ENCODE results near the gene PKN1. TPM values are rescaled to one million over a fixed set of nuclear protein-coding genes. Genes with fewer than 3 reads are reported as not detected.

Gene PKN1
- total RNA-seq, 1 donor from 2014 or later = 68.3 TPM

DNA sequence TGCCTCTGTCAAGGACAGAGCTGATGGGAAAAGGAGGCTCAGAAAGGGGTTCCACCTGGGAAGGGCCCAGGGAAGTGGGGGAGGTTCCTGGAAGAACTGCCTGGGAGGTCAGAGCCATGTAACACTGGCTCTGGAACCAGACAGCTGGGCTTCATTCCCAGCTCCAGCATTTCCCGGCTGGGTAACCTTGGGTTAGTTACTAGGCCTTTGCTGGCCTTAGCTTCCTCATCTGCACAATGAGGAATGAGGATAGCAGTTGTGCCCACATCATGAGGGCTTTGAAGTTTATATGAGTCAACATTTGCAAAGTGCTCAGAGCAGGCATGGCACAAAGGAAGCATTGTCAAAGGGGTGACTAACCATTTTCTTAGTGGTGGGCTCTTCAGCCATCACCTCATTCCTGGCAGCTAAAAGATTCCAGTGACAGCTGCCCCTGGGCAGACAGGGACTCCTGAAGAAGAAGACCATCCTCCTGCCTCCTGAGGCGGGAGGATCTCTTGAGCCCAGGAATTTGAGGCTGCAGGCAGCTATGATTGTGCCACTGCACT, 86.8 kb downstream of the PKN1 start:
- H3K4me3 Mint-ChIP-seq (ENCODE audit: unreplicated experiment) = no peak overlapping the region
- FAIRE-seq (no peak), DNase-seq (ENCODE audit: low read depth) (peak; percentile 80)
- H3K27ac Mint-ChIP-seq (ENCODE audit: unreplicated experiment) = peak overlapping the region; percentile 96
- peaks cover 18% of the 10 kb centered on the region for H3K36me3 Mint-ChIP-seq (ENCODE audit: low read depth, unreplicated experiment)
- Histone ChIP-seq H3K4me1 (ENCODE audit: insufficient read depth, low read length) (peaks cover 34% of the 10 kb centered on the region), H3K4me3 (ENCODE audit: insufficient read depth, low read depth, low read length) (no peak overlapping the region), H3K9me3 (ENCODE audit: insufficient read depth, low read depth, low read length) (no peaks in the 10 kb centered on the region), H3K36me3 (ENCODE audit: insufficient read depth, low read length) (peaks cover 15% of the 10 kb centered on the region), H4K20me1 (ENCODE audit: insufficient read depth, low read length) (peaks cover 27% of the 10 kb centered on the region), H3K27me3 (ENCODE audit: insufficient read depth, low read length) (no peaks in the 10 kb centered on the region), H3K27ac (ENCODE audit: low read depth, low read length) (peak overlapping the region; percentile 86), H3K4me2 (ENCODE audit: low read length) (peak overlapping the region; percentile 28), H3K79me2 (ENCODE audit: insufficient read depth, low read length) (peaks cover 32% of the 10 kb centered on the region), H2AFZ (ENCODE audit: low read depth, low read length) (no peak overlapping the region), H3K9ac (ENCODE audit: low read length) (peak overlapping the region; percentile 56)
- H3K4me1 Mint-ChIP-seq (ENCODE audit: low read depth, unreplicated experiment) = peaks cover 32% of the 10 kb centered on the region
- no peaks in the 10 kb centered on the region for H3K27me3 Mint-ChIP-seq (ENCODE audit: low read depth, unreplicated experiment)
- TF ChIP-seq, protein P1, sequence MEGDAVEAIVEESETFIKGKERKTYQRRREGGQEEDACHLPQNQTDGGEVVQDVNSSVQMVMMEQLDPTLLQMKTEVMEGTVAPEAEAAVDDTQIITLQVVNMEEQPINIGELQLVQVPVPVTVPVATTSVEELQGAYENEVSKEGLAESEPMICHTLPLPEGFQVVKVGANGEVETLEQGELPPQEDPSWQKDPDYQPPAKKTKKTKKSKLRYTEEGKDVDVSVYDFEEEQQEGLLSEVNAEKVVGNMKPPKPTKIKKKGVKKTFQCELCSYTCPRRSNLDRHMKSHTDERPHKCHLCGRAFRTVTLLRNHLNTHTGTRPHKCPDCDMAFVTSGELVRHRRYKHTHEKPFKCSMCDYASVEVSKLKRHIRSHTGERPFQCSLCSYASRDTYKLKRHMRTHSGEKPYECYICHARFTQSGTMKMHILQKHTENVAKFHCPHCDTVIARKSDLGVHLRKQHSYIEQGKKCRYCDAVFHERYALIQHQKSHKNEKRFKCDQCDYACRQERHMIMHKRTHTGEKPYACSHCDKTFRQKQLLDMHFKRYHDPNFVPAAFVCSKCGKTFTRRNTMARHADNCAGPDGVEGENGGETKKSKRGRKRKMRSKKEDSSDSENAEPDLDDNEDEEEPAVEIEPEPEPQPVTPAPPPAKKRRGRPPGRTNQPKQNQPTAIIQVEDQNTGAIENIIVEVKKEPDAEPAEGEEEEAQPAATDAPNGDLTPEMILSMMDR (IDR thresholded peaks at IDR 0.05; ENCODE audit: insufficient read depth, low read depth, low read length) = no peak
- no peak for TF ChIP-seq EZH2 (IDR thresholded peaks at IDR 0.05; ENCODE audit: insufficient read depth, low read length)
- peaks cover 1% of the 10 kb centered on the region for H3K9me3 Mint-ChIP-seq (ENCODE audit: unreplicated experiment)

- peak overlapping the region; percentile 96 for H3K27ac Mint-ChIP-seq (ENCODE audit: unreplicated experiment)
- no peak overlapping the region for H3K4me3 ChIP-seq (ENCODE audit: insufficient read depth, low read depth, low read length)
- H3K4me2 ChIP-seq (ENCODE audit: low read length) = peak overlapping the region; percentile 9
- no peak overlapping the region for H3K9ac ChIP-seq (ENCODE audit: low read length)
- peaks cover 1% of the 10 kb centered on the region for H3K9me3 Mint-ChIP-seq (ENCODE audit: unreplicated experiment)
- TF ChIP-seq, protein P1 (IDR thresholded peaks at IDR 0.05; ENCODE audit: insufficient read depth, low read depth, low read length) = no peak
- TF ChIP-seq EZH2 (IDR thresholded peaks at IDR 0.05; ENCODE audit: insufficient read depth, low read length) = no peak
- H3K4me3 Mint-ChIP-seq (ENCODE audit: unreplicated experiment) = no peak overlapping the region
- H3K27ac ChIP-seq (ENCODE audit: low read depth, low read length) = peak overlapping the region; percentile 86
- no peaks in the 10 kb centered on the region for H3K27me3 ChIP-seq (ENCODE audit: insufficient read depth, low read length)
- no peak overlapping the region for H2AFZ ChIP-seq (ENCODE audit: low read depth, low read length)
- peaks cover 28% of the 10 kb centered on the region for H3K4me1 Mint-ChIP-seq (ENCODE audit: low read depth, unreplicated experiment)
- peaks cover 21% of the 10 kb centered on the region for H4K20me1 ChIP-seq (ENCODE audit: insufficient read depth, low read length)
- no peaks in the 10 kb centered on the region for H3K27me3 Mint-ChIP-seq (ENCODE audit: low read depth, unreplicated experiment)
- H3K36me3 Mint-ChIP-seq (ENCODE audit: low read depth, unreplicated experiment) = peaks cover 12% of the 10 kb centered on the region
- no peaks in the 10 kb centered on the region for H3K9me3 ChIP-seq (ENCODE audit: insufficient read depth, low read depth, low read length)
- H3K4me1 ChIP-seq (ENCODE audit: insufficient read depth, low read length) = peaks cover 30% of the 10 kb centered on the region
- peaks cover 9% of the 10 kb centered on the region for H3K36me3 ChIP-seq (ENCODE audit: insufficient read depth, low read length)
- FAIRE-seq (no peak), DNase-seq (ENCODE audit: low read depth) (no peak)
- H3K79me2 ChIP-seq (ENCODE audit: insufficient read depth, low read length) = peaks cover 26% of the 10 kb centered on the region
Measured at GRCh38 chr19:14520543-14520942, 87.4 kb downstream of the PKN1 start.

Other genes with a start within 250 kb of the PKN1 start
- gene ADGRL1, start 227.1 kb upstream of the PKN1 start, total RNA-seq = 40.9 and 48.9 TPM in 2 replicates
- gene ADGRE5, start 51.9 kb upstream of the PKN1 start, total RNA-seq = 8.2 and 9.2 TPM in 2 replicates
- gene DDX39A, start 14.0 kb upstream of the PKN1 start, total RNA-seq = 44.2 and 54.9 TPM in 2 replicates
- 0.41 and 0.91 TPM in 2 replicates for gene PTGER1, start 42.0 kb downstream of the PKN1 start, total RNA-seq
- gene GIPC1, start 62.8 kb downstream of the PKN1 start, total RNA-seq = 145 and 169 TPM in 2 replicates
- gene DNAJB1, start 85.1 kb downstream of the PKN1 start, total RNA-seq = 100 and 105 TPM in 2 replicates
- gene TECR, start 96.3 kb downstream of the PKN1 start, total RNA-seq = 106 and 110 TPM in 2 replicates
- 153 and 161 TPM in 2 replicates for gene NDUFB7, start 138.8 kb downstream of the PKN1 start, total RNA-seq
- gene CLEC17A, start 149.8 kb downstream of the PKN1 start, total RNA-seq = 0.09 TPM in 1 of 2 replicates, not detected in the other
- not detected in 2 replicates for gene ADGRE3, start 241.5 kb downstream of the PKN1 start, total RNA-seq